HG02840 (cell line): ENCODE measurements around the gene ZNF493.

Source experiments
- ATAC-seq: cut with Tn5 transposase; IDR thresholded peaks from one replicate; pipeline ENCODE4 v1.9.1; 2021; ENCODE audit warnings: mild to moderate bottlenecking, moderate library complexity, moderate number of reproducible peaks; ENCODE audit not compliant: unreplicated experiment, low FRiP score

The ZNF493 gene

DNA sequence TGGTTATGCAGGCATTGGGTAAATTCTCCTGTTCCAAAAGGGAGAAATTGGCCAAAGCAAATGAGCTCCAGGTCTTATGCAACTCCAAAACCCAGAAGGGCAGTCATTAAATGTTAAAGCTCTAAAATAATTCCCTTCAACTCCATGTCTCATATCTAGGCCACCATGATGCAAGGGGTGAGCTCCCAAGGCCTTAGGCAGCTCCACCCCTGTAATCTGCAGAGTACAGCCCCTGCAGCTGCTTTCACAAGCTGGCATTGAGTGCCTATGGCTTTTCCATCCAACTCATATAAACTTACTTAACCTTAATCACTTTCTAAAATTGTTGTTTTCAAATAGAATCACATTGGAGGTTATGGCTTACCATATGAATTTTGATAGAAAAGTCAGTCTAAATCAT is 63.8 kb downstream of the ZNF493 start:
- no peak for ATAC-seq

- ATAC-seq, result no peak
These were observed 65.6 kb downstream of the ZNF493 start for GRCh38 chr19:21462540-21462939.

DNA sequence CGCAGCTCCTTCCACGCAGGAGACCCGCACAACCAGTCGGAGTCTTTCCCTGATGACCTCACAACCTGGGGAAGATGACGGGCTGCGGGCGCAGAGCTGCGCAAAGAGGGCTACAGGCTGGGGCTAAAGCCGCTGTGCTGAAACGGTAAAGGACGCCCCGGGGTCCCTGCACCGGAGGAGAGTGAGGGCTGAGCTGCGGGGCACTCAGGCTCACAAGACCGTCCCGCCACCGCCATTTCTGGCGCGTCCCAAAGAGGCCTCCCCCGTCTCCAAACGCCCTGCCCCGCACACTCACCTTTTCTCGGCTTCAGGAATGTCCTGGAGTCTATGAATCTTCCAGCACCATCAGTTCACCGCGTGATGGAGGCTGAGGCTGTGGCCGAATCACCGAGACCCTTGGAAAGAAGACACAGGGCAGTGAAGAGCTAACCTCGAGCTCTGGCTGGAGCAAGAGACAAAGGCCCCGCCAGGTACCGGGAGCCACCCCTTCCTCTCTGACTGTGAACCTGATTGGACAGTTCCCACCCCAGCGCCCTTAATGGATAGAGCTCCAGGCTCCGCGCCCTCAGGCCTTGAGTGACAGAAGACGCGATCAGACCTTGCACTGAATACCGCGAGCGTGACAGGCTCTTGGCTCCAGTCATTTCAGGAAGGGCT is 66.6 kb downstream of the ZNF493 start:
- no peak for ATAC-seq

GRCh38 chr19:21466627-21467026 is 69.7 kb downstream of the ZNF493 start:
- no peak for ATAC-seq

DNA sequence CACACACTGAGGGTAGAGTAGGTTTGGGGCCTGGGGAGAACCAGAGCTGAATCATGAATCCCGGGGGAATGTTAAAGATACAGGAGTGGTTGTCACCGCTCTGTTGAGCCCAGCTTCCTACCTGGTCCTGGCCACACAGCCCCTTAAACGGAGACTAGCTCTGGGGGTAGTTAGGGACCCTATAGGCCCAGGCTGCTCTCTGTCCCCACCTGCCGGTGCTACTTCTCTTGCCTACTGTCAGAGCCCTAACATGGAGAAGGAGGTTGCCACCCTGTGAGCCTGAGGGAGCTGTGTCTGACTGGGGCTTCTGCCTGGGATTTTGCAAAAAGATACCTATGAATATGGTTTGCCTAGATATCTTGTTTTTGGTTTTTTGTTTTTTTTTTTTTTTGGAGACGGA is 71.9 kb downstream of the ZNF493 start:
- no peak for ATAC-seq

GRCh38 chr19:21472507-21472906 is 75.6 kb downstream of the ZNF493 start:
- no peak for ATAC-seq

DNA sequence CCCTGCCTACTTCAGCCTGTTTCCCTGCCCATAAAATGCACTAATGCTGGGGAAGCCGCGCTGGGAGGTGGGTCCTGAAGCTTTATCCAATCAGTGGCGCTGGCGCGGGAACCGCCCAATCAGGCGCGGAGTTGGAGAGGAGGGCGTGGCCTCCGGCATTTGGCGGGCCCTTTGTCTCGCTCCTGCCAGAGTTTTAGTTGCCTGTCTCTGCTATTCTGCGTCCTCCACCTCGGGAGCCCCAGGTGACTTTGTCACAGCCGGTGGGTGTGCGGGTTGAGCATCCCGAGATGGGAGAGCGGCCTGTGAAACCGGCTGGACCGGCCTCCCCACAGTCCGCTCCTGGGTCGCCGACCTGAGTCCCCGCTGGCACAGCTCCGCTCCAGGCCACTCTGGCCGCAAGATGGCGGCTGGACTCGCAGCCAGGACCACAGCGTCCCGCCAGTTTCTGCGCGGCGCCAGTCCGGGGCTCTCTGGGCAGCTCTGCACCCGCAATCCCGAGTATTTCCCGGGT is 77.8 kb downstream of the ZNF493 start:
- no peak for ATAC-seq
